GM23338 (cell line): ENCODE data around the gene DCTN2. TPM values are rescaled to one million over a fixed set of nuclear protein-coding genes. Genes with fewer than 3 reads are reported as not detected.

ENCODE experiments used
- ATAC-seq: fragments of 200-7000 bp; cut with Tn5 transposase; 3 replicates; pipeline ENCODE4 v1.9.1; 2020
- DNase-seq: peaks from one replicate; pipeline ENCODE4 v3.0.0-alpha.2; 2015; ENCODE audit warnings: low spot score
- H2AFZ ChIP-seq: fragments of 200-600 bp; sonication (generic); 2 replicates; pipeline ENCODE4 v1.8.0; 2016; ENCODE audit warnings: antibody characterized with exemption, mild to moderate bottlenecking, moderate library complexity
- H3F3A ChIP-seq: fragments of 200-600 bp; sonication (generic); replicated peaks from 2 replicates; pipeline ENCODE4 v1.8.0; 2017; ENCODE audit warnings: antibody characterized with exemption, mixed run types, low read depth
- H3K27ac ChIP-seq: fragments of 200-600 bp; sonication (generic); 2 replicates; pipeline ENCODE4 v1.6.1; 2016; ENCODE audit warnings: low read depth
- H3K27me3 ChIP-seq: fragments of 200-600 bp; sonication (generic); 2 replicates; pipeline ENCODE4 v1.8.0; 2016; ENCODE audit warnings: mild to moderate bottlenecking, mixed run types, moderate library complexity; ENCODE audit not compliant: insufficient read depth
- H3K36me3 ChIP-seq: fragments of 200-600 bp; sonication (generic); 2 replicates; pipeline ENCODE4 v1.8.0; 2016; ENCODE audit warnings: mild to moderate bottlenecking; ENCODE audit not compliant: insufficient read depth
- H3K4me1 ChIP-seq: fragments of 200-600 bp; sonication (generic); 2 replicates; pipeline ENCODE4 v1.8.0; 2016; ENCODE audit warnings: mild to moderate bottlenecking, moderate library complexity; ENCODE audit not compliant: insufficient read depth
- H3K4me2 ChIP-seq: fragments of 200-600 bp; sonication (generic); 2 replicates; pipeline ENCODE4 v1.7.1; 2017; ENCODE audit warnings: mixed run types
- H3K4me3 ChIP-seq: fragments of 200-600 bp; sonication (generic); 2 replicates; pipeline ENCODE4 v1.6.1; 2016; ENCODE audit warnings: mixed run types
- H3K79me2 ChIP-seq: fragments of 200-600 bp; sonication (generic); replicated peaks from 2 replicates; pipeline ENCODE4 v1.8.0; 2017; ENCODE audit warnings: mild to moderate bottlenecking; ENCODE audit not compliant: insufficient read depth
- H3K9me2 ChIP-seq: fragments of 200-600 bp; sonication (generic); 2 replicates; pipeline ENCODE4 v1.8.0; 2017; ENCODE audit not compliant: insufficient read depth
- H4K20me1 ChIP-seq: fragments of 200-600 bp; sonication (generic); replicated peaks from 2 replicates; pipeline ENCODE4 v1.8.0; 2017; ENCODE audit warnings: mild to moderate bottlenecking; ENCODE audit not compliant: insufficient read depth
- H3K27ac Mint-ChIP-seq: 2 replicates; pipeline ENCODE4 v1.8.0; 2020; ENCODE audit warnings: inconsistent platforms, mild to moderate bottlenecking, moderate library complexity, mixed read lengths
- H3K27me3 Mint-ChIP-seq: 3 replicates; pipeline ENCODE4 v1.8.0; 2022; ENCODE audit warnings: low read depth, mild to moderate bottlenecking, moderate library complexity, mixed read lengths, inconsistent platforms; ENCODE audit not compliant: insufficient read depth, poor library complexity
- H3K36me3 Mint-ChIP-seq: 3 replicates; pipeline ENCODE4 v1.8.0; 2021; ENCODE audit warnings: low read depth, mild to moderate bottlenecking, inconsistent platforms, moderate library complexity, mixed read lengths
- H3K4me1 Mint-ChIP-seq: 3 replicates; pipeline ENCODE4 v1.8.0; 2020; ENCODE audit warnings: mild to moderate bottlenecking, inconsistent platforms, mixed read lengths
- H3K4me3 Mint-ChIP-seq: 3 replicates; pipeline ENCODE4 v1.8.0; 2021; ENCODE audit warnings: moderate library complexity, mild to moderate bottlenecking, inconsistent platforms, mixed read lengths
- H3K9me3 Mint-ChIP-seq: 3 replicates; pipeline ENCODE4 v1.8.0; 2020; ENCODE audit warnings: moderate library complexity, mild to moderate bottlenecking, inconsistent platforms, mixed read lengths
- CREB1 ChIP-seq: fragments of 250-450 bp; sonication (Bioruptor Pico); IDR thresholded peaks from 2 replicates; pipeline ENCODE4 v1.5.0; 2020; ENCODE audit warnings: low read depth, mild to moderate bottlenecking, moderate library complexity
- EZH2 ChIP-seq: fragments of 200-600 bp; sonication (generic); IDR thresholded peaks from one replicate; pipeline ENCODE4 v1.8.0; 2017; ENCODE audit warnings: antibody characterized with exemption, mild to moderate bottlenecking, low read depth; ENCODE audit not compliant: unreplicated experiment
- EZH2phosphoT487 ChIP-seq: fragments of 200-600 bp; sonication (generic); IDR thresholded peaks from one replicate; pipeline ENCODE4 v1.8.1; 2018; ENCODE audit warnings: antibody characterized with exemption; ENCODE audit not compliant: unreplicated experiment
- JUNB ChIP-seq: IDR thresholded peaks from one replicate; pipeline ENCODE4 v1.6.1; 2016; ENCODE audit warnings: antibody characterized with exemption; ENCODE audit not compliant: unreplicated experiment
- NANOG ChIP-seq: IDR thresholded peaks from 2 replicates; pipeline ENCODE4 v1.6.1; 2016; ENCODE audit warnings: antibody characterized with exemption, borderline replicate concordance
- POLR2AphosphoS5 ChIP-seq: IDR thresholded peaks from 2 replicates; pipeline ENCODE4 v1.6.1; 2016; ENCODE audit warnings: antibody characterized with exemption, low read depth
- STAT1 ChIP-seq: IDR thresholded peaks from one replicate; pipeline ENCODE4 v1.6.1; 2016; ENCODE audit warnings: antibody characterized with exemption; ENCODE audit not compliant: unreplicated experiment
- ZNF114 ChIP-seq: fragments of 250-450 bp; sonication (Bioruptor Pico); IDR thresholded peaks from 2 replicates; pipeline ENCODE4 v1.5.0; 2020; ENCODE audit warnings: mild to moderate bottlenecking, moderate library complexity
- polyA plus RNA-seq: library from polyadenylated mRNA; unstranded; fragments of >200 nt; fragmentation: Nextera tagmentation; extraction: Ambion mirVana; gene quantifications from 2 replicates; pipeline ENCODE4 v1.2.1, GENCODE V29; 2016
- total RNA-seq: library from RNA; depleted of rRNA; stranded (reverse); fragments of >200 nt; shearing (Covaris generic); gene quantifications from 2 replicates; pipeline ENCODE4 v1.2.3, GENCODE V29; 2014
- TF ChIP-seq, protein P1 (sequence below), 2 experiments: fragments of 200-600 bp in 1 of 2; sonication (generic) in 1 of 2; conservative IDR thresholded peaks; 2 replicates each; pipeline versions ENCODE4 v1.5.1 to v1.6.1; 2016 to 2017; ENCODE audit warnings: antibody characterized with exemption in 2 of 2, low read depth in 2 of 2, mild to moderate bottlenecking in 2 of 2, moderate library complexity in 1 of 2
- TF ChIP-seq, protein P2 (sequence below): IDR thresholded peaks from one replicate; pipeline ENCODE4 v1.6.1; 2018; ENCODE audit warnings: antibody characterized with exemption; ENCODE audit not compliant: unreplicated experiment
- TF ChIP-seq, protein P3 (sequence below): fragments of 250-450 bp; sonication (Bioruptor Pico); IDR thresholded peaks from 2 replicates; pipeline ENCODE4 v1.5.0; 2020; ENCODE audit warnings: mild to moderate bottlenecking, moderate library complexity
- TF ChIP-seq, protein P4 (sequence below): IDR thresholded peaks from 2 replicates; pipeline ENCODE4 v1.6.1; 2016; ENCODE audit warnings: antibody characterized with exemption

DCTN2 gene
- total and polyA plus RNA-seq, 2 experiments from 2014 or later: 56.1 to 157 TPM

DNA sequence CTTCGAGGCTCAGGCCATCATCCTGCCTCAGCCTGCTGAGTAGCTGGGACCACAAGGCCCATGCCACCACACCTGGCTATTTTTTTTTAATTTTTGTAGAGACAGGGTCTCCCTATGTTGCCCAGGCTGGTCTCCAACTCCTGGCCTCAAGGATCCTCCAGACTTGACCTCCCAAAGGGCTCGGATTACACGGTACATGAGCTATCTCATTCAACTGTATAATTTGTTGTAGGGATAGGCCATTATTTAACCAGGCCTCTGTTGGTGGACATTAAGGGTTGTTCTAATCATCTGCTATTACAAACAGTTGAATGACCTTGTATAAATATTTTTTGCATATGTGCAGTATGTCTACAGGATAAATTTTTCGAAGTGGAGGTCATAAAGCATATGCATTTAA lies 11.9 kb upstream of the DCTN2 start (continued):
- no peak for TF ChIP-seq EZH2phosphoT487
- no peak for TF ChIP-seq EZH2
- TF ChIP-seq, protein P1, sequence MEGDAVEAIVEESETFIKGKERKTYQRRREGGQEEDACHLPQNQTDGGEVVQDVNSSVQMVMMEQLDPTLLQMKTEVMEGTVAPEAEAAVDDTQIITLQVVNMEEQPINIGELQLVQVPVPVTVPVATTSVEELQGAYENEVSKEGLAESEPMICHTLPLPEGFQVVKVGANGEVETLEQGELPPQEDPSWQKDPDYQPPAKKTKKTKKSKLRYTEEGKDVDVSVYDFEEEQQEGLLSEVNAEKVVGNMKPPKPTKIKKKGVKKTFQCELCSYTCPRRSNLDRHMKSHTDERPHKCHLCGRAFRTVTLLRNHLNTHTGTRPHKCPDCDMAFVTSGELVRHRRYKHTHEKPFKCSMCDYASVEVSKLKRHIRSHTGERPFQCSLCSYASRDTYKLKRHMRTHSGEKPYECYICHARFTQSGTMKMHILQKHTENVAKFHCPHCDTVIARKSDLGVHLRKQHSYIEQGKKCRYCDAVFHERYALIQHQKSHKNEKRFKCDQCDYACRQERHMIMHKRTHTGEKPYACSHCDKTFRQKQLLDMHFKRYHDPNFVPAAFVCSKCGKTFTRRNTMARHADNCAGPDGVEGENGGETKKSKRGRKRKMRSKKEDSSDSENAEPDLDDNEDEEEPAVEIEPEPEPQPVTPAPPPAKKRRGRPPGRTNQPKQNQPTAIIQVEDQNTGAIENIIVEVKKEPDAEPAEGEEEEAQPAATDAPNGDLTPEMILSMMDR (conservative IDR thresholded peaks at IDR 0.05; ENCODE audit: low read depth in 2 of 2): no peak

DNA sequence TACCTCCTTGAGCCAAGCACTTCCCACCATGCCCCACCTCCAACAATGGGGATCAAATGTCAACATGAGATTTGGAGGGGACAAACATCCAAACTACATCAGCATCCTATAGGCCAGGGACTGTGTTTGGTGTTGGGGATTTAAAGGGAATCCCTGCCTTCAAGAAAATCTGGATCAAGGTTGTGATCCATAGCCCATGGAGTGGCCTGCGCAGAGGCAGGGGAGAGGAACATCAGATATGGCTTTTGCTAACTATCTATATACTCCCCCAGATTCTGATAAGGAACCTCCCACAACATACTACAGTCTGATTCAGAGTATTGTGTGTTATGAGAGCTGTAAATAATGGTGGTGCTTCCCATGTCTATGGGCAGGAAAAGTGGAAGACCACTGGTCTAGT lies 7.9 kb upstream of the DCTN2 start:
- H3K36me3 ChIP-seq: no peaks in the 10 kb centered on the region
- ATAC-seq (no peak), DNase-seq (no peak)
- peaks cover 7% of the 10 kb centered on the region; the same call in 1 of the 2 replicates for H3F3A ChIP-seq
- peaks cover 29% of the 10 kb centered on the region for H3K4me1 ChIP-seq
- H3K27ac ChIP-seq: no peak overlapping the region
- no peak overlapping the region for H3K4me3 ChIP-seq
- peaks cover 47% of the 10 kb centered on the region for H3K4me1 Mint-ChIP-seq
- H2AFZ ChIP-seq: no peak overlapping the region
- H3K4me3 Mint-ChIP-seq: no peak overlapping the region
- H3K36me3 Mint-ChIP-seq: no peaks in the 10 kb centered on the region; the same call in 2 of the 3 replicates
- no peak overlapping the region for H3K27ac Mint-ChIP-seq
- no peaks in the 10 kb centered on the region for H3K9me3 Mint-ChIP-seq
- H4K20me1 ChIP-seq: peaks cover 20% of the 10 kb centered on the region
- peaks cover 3% of the 10 kb centered on the region for H3K27me3 Mint-ChIP-seq
- no peak overlapping the region for H3K4me2 ChIP-seq
- H3K27me3 ChIP-seq: no peaks in the 10 kb centered on the region
- TF ChIP-seq, protein P2, sequence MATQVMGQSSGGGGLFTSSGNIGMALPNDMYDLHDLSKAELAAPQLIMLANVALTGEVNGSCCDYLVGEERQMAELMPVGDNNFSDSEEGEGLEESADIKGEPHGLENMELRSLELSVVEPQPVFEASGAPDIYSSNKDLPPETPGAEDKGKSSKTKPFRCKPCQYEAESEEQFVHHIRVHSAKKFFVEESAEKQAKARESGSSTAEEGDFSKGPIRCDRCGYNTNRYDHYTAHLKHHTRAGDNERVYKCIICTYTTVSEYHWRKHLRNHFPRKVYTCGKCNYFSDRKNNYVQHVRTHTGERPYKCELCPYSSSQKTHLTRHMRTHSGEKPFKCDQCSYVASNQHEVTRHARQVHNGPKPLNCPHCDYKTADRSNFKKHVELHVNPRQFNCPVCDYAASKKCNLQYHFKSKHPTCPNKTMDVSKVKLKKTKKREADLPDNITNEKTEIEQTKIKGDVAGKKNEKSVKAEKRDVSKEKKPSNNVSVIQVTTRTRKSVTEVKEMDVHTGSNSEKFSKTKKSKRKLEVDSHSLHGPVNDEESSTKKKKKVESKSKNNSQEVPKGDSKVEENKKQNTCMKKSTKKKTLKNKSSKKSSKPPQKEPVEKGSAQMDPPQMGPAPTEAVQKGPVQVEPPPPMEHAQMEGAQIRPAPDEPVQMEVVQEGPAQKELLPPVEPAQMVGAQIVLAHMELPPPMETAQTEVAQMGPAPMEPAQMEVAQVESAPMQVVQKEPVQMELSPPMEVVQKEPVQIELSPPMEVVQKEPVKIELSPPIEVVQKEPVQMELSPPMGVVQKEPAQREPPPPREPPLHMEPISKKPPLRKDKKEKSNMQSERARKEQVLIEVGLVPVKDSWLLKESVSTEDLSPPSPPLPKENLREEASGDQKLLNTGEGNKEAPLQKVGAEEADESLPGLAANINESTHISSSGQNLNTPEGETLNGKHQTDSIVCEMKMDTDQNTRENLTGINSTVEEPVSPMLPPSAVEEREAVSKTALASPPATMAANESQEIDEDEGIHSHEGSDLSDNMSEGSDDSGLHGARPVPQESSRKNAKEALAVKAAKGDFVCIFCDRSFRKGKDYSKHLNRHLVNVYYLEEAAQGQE: no peak
- TF ChIP-seq JUNB (no peak), CREB1 (CRISPR knock-in tag) (no peak), ZNF114 (CRISPR knock-in tag) (no peak), EZH2phosphoT487 (no peak), NANOG (no peak), POLR2AphosphoS5 (no peak), STAT1 (no peak)
- TF ChIP-seq, protein P3, sequence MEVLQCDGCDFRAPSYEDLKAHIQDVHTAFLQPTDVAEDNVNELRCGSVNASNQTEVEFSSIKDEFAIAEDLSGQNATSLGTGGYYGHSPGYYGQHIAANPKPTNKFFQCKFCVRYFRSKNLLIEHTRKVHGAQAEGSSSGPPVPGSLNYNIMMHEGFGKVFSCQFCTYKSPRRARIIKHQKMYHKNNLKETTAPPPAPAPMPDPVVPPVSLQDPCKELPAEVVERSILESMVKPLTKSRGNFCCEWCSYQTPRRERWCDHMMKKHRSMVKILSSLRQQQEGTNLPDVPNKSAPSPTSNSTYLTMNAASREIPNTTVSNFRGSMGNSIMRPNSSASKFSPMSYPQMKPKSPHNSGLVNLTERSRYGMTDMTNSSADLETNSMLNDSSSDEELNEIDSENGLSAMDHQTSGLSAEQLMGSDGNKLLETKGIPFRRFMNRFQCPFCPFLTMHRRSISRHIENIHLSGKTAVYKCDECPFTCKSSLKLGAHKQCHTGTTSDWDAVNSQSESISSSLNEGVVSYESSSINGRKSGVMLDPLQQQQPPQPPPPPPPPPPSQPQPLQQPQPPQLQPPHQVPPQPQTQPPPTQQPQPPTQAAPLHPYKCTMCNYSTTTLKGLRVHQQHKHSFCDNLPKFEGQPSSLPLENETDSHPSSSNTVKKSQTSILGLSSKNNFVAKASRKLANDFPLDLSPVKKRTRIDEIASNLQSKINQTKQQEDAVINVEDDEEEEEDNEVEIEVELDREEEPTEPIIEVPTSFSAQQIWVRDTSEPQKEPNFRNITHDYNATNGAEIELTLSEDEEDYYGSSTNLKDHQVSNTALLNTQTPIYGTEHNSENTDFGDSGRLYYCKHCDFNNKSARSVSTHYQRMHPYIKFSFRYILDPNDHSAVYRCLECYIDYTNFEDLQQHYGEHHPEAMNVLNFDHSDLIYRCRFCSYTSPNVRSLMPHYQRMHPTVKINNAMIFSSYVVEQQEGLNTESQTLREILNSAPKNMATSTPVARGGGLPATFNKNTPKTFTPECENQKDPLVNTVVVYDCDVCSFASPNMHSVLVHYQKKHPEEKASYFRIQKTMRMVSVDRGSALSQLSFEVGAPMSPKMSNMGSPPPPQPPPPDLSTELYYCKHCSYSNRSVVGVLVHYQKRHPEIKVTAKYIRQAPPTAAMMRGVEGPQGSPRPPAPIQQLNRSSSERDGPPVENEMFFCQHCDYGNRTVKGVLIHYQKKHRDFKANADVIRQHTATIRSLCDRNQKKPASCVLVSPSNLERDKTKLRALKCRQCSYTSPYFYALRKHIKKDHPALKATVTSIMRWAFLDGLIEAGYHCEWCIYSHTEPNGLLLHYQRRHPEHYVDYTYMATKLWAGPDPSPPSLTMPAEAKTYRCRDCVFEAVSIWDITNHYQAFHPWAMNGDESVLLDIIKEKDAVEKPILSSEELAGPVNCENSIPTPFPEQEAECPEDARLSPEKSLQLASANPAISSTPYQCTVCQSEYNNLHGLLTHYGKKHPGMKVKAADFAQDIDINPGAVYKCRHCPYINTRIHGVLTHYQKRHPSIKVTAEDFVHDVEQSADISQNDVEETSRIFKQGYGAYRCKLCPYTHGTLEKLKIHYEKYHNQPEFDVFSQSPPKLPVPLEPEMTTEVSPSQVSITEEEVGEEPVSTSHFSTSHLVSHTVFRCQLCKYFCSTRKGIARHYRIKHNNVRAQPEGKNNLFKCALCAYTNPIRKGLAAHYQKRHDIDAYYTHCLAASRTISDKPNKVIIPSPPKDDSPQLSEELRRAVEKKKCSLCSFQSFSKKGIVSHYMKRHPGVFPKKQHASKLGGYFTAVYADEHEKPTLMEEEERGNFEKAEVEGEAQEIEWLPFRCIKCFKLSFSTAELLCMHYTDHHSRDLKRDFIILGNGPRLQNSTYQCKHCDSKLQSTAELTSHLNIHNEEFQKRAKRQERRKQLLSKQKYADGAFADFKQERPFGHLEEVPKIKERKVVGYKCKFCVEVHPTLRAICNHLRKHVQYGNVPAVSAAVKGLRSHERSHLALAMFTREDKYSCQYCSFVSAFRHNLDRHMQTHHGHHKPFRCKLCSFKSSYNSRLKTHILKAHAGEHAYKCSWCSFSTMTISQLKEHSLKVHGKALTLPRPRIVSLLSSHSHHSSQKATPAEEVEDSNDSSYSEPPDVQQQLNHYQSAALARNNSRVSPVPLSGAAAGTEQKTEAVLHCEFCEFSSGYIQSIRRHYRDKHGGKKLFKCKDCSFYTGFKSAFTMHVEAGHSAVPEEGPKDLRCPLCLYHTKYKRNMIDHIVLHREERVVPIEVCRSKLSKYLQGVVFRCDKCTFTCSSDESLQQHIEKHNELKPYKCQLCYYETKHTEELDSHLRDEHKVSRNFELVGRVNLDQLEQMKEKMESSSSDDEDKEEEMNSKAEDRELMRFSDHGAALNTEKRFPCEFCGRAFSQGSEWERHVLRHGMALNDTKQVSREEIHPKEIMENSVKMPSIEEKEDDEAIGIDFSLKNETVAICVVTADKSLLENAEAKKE (CRISPR knock-in tag): no peak
- TF ChIP-seq, protein P4, sequence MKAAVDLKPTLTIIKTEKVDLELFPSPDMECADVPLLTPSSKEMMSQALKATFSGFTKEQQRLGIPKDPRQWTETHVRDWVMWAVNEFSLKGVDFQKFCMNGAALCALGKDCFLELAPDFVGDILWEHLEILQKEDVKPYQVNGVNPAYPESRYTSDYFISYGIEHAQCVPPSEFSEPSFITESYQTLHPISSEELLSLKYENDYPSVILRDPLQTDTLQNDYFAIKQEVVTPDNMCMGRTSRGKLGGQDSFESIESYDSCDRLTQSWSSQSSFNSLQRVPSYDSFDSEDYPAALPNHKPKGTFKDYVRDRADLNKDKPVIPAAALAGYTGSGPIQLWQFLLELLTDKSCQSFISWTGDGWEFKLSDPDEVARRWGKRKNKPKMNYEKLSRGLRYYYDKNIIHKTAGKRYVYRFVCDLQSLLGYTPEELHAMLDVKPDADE: no peak
- H3K9me2 ChIP-seq: no peaks in the 10 kb centered on the region
- H3K79me2 ChIP-seq: peaks cover 49% of the 10 kb centered on the region
